ENCODE results near the gene TADA2A. TPM values are rescaled to one million over a fixed set of nuclear protein-coding genes. Genes with fewer than 3 reads are reported as not detected.
A peak's percentile ranks its signal among the peaks of the same experiment; 100 is the strongest.

Gene TADA2A, protein sequence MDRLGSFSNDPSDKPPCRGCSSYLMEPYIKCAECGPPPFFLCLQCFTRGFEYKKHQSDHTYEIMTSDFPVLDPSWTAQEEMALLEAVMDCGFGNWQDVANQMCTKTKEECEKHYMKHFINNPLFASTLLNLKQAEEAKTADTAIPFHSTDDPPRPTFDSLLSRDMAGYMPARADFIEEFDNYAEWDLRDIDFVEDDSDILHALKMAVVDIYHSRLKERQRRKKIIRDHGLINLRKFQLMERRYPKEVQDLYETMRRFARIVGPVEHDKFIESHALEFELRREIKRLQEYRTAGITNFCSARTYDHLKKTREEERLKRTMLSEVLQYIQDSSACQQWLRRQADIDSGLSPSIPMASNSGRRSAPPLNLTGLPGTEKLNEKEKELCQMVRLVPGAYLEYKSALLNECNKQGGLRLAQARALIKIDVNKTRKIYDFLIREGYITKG
- total RNA-seq (2014; rRNA removed; shearing (Covaris generic)): 23.0 and 27.5 TPM in 2 replicates
- polyA plus RNA-seq (2014; cell fraction: nucleus; rRNA removed): 18.6 and 25.2 TPM in 2 replicates

DNA sequence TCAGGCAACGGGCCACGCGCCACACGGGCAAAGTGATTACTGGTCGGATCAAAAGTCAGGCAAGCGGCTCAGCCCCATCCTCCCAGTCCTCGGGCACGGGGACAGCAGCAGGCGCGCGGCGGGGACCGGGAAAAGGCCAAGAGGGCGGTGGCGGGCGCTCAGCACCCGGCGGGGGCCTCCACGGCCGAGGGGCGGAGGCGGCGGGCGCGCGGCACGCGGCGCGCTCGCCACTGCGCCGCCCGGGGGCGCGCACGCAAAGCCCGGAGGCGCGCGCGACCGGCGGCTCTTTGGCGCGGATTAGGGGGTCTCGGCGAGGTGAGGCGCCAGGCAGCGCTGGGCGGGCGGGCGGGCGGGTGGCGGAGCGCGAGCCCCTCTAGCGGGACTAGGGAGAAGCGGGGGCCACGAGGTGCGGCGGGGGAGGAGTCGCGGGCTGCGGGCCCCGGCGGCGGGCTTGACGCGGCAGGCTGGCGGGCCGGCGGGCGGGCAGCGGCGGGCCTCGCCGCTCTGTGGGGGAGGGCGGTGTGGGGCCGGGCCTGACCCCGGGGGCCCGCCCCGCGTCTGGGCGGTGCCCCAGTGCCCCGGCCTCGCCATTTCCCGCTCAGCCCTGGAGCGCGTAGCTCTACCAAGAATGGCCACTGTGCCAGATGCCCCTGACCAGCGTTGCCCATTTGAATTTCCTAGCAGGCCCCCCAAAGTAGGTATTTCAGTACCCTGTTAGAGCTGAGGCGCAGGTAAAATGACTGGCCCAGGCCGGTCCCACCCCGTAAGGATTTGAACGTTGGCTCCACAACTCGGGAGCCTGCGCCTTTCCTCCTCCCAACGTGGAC is at the start of gene TADA2A, which contains the start of gene ACACA:
Gene TADA2A (plus strand): TSS at position 252 of the 827 bp plus-strand sequence. CDS start 4,480 bp downstream, outside the sequence.
Gene ACACA (minus strand): TSS at position 202 of the 827 bp plus-strand sequence. CDS start 537 bp downstream, outside the sequence.
- peak; percentile 81 for DNase-seq (ENCODE audit: extremely low read depth, low read depth)

DNA sequence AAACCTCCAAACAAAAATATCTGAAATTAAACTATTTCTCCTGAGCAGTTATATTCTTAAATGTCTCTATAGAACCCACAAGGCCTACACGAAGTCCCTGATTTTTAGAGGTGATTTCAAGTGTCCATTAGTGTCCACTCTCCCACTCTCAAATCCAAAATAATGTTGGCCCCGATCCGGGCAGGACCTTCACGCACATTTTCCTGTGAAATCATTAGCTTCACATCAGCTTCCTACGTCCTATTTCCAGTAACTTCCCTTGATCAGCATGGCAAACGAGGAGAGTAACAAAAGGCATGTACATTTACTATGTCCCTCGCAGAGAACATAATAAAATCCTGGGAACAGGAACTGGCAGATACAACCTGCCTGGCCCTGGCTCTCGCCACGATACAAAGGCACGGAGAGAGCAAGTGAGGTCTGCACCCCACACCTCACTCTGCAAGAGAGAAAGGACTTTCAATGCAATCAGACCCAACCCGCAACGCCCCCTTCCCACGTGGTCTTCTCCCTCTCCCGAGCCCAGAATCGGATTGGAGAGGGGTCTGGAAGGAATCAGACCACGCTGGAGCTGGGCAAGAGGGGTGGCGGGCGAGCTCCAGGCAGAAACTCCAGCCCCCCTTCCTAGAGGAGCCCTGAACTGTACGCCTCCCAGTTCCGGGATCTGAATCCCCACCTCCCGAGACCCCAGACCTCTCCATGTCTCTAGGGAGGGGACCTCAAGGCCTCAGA is 48.4 kb upstream of the TADA2A start:
- peak; percentile 25 for DNase-seq (ENCODE audit: extremely low read depth, low read depth)

DNA sequence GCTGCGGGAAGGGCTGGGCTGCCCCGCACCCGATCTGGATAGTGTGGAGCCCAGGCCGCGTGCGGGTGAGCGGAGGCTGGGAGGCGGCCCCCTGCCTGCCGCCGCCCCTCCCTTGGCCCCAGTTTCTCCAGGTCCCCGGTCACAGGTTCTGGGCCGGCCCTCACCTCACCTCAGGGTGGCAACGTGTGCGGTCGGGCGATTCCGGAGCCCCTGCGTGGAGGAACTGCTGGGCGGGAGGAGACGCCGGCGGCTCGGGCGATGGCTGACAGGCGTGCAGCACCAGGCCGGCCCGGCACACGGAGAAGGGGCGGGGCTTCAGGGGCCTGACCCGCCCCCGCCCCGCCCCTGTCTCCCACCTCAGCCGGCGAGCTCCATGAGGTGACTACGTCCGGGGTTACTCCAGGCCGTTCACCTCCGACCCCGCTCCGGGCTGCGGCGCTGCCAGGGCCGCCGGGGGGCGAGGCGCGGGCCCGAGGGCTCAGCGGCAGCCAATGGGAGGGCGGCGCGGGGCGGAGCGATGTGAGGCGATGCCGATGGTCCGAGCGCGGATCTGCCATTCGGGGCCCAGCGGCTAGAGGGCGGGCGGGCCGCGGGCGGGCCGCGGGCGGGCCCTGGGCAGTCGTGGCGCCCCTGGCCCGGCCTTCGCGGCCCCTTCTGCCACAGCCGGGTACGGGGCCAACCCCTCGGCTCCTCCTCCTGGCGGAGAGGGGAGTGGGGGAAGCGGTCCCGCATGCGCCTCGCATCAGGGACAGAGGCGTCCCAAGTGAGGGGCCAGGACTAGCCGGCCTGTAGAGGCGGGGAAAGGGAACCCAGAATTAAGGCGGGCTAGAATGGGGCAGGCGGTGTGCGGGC is 47.6 kb upstream of the TADA2A start:
- DNase-seq (ENCODE audit: extremely low read depth, low read depth): peak; percentile 96

DNA sequence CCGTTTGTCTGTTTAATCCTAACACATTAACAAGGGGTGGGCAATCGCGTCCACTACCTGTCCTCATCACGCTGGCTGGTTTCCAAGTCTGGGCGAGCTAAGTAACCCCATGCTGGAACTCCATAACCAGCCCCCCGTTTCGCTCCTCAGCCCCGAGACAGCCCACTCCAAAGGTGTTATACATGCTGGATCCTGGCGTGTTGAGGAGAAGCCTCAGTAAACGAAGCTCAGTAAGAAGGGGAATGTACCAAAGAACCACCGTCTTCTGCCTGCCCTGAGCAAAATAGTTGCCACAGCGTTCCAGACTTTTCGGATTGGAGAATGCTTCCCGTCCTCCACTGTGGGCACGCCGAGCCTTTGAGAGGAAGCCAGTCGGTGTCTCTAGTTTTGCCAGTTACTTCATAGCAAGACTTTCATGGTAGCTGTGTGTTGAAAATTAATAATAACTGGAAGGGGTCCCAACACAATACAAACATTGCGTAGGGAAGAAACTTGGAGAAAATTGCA is 47.0 kb upstream of the TADA2A start:
- DNase-seq (ENCODE audit: extremely low read depth, low read depth): no peak

DNA sequence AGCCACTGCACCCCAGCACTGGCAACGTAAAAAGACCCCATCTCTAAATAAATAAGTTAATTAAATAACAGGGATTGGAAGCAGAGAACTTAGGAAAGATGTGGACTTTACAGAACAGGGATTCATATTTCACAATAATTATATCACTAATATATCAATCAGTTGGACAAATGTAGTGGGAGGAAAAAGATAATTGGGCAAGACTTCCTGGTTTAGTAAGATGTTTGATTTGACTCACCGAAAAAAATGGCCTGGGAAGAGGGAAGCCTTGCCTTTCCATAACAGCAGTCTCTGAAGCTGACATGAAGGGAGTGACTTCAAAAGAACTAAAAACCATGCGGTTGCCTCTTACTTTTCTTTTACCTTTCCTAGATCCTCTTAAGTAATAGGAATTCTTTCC is 46.1 kb upstream of the TADA2A start:
- no peak for DNase-seq (ENCODE audit: extremely low read depth, low read depth)

DNA sequence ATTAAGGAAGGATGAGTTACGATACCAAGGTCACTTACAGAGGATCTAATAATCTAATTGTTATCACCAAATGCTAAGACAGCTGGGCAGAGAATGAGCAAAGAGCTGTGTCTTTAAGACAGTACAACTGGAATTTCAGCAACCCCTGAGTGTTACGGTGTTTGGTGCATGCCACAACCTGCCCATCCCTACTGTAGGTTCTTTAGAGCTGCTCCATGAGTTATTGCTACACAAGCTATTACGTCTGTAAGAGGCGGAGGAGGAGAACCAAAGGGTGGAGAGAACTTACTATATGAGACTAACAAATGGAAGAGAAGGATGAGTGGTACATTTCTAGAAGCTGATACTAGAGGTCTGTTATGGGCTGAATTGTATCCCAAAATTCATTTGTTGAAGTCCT is 45.1 kb upstream of the TADA2A start:
- no peak for DNase-seq (ENCODE audit: extremely low read depth, low read depth)

DNA sequence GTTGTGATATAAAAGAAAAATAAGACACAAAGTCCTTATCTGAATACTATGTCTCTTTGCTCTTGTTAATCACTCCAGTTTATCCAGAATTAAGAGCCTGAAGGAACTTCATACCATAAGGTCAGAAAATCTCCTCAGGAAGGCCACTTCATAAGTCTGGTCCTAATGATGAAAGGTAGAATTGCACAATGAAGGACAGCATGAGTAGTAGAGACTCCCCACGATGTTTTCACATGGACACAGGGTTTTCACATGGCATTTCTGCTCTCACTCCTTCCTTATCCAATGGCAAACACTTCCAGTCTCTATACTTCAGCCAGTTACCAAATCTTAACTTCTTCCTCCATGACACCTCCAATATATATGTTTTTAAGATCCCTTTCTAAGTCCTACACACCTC is 41.1 kb upstream of the TADA2A start:
- DNase-seq (ENCODE audit: extremely low read depth, low read depth): no peak

DNA sequence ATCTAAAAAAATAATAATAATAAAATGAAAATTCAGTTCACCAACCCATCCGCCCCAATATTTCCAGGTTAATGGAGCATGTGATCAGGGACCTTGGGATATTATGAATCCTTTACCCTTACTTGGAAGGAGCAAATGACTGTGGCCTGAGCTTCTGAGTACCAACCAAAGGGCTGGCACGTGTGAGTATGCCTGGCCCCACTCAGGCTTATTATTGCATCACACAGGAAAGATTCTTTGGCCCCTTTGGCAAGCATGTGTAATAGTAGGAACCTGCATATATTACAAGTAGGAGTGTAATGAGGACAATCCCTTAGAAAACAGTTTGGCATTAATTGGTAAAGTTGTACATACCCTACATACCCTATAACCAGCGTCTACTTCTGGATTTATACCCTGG is 38.1 kb upstream of the TADA2A start:
- no peak for DNase-seq (ENCODE audit: extremely low read depth, low read depth)

DNA sequence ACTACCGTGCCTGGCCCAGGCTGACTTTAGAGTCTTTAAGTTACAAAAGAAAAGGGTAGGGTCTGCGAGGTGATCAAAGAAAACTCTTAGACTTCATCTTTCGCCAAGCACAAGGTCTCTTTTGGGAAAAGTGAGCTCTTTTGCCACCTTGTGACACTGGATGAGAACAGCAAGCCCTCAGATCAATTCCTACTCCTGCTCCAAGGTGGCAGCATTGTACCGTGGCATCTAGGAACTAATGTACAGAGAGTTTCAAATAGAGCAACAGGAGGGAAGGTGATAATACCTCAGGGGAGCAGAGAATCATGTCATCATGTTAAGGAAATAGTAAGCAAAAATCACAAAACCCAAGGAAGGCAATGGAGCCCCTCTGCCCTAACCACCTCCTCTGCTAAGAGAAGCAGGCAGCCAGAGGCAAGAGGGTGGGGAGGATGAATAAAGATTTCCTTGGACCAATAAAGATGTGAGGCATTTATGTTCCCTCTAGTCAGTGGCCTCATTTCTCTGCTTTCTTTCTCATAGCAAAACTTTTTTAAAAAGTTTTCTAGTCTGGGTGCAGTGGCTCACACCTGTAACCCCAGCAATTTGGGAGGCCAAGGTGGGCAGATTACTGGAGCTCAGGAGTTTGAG is 33.0 kb upstream of the TADA2A start:
- DNase-seq (ENCODE audit: extremely low read depth, low read depth): peak; percentile 87

DNA sequence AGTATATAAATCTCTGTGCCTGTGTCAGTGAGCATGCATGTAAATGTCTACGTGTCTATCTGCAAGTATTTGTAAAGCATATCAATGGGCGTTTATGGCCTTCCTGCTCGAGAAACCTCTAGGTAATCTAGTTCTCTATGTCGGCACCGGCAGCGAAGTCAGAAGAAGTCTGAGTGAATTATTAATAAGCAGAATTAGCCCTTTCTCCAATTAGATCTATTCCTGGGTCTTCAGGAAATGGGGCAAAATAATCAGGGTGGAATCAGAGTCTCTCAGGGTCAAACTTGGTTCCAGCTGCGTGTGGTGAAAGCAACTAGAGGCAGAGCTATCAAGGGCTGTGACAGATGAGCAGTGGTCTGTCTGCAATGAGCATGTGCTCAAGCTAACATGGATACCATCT is 31.0 kb upstream of the TADA2A start, which contains the start of gene C17orf78:
Gene C17orf78 (plus strand): TSS at position 280 of the 400 bp plus-strand sequence. CDS start 108 bp downstream, at position 388.
- no peak for DNase-seq (ENCODE audit: extremely low read depth, low read depth)

DNA sequence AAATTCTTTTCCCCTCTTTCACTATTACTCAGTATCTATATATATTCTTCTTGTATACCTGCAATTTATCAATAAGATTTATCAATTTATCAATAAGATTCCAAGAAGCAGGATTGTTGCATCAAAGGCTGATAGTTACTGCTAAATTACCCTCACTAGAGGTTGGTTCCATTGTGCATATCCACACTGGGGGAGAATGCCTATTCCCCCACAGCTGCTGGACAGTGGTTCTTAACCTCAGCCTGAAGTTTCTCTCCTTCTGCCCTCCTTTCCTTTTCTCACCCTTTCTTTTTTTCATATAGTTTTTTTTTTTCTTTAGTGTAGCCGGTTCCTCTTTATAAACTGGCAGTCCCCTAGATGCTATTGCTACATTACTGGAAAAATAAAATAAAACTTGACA is 24.6 kb upstream of the TADA2A start:
- DNase-seq (ENCODE audit: extremely low read depth, low read depth): no peak

DNA sequence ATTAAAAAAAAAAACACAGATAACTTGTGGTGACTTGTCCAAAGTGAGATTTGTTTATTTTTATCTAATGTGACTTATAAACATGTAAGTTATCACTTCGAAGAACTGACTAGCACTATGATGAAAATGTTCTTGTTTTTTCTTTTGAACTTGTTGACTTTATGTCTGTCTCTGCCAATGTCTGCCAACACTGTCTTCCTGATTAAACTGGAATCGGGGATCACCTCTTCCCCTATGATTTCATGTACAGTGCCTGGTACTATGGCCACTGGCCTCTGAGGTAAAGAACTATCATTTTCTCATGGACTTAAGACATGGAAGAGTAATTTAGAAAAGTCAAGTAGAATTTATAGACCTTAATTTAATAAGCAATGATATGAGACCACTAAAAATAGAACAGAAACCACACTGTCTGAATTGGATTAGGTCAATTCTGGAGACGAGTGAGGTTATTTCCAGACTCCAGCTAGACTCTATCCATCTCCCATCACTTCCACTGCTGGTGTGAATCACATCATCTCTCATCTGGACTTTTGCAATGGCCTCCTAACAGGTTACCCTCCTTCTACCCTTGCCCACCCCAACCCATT is 22.0 kb upstream of the TADA2A start:
- no peak for DNase-seq (ENCODE audit: extremely low read depth, low read depth)

DNA sequence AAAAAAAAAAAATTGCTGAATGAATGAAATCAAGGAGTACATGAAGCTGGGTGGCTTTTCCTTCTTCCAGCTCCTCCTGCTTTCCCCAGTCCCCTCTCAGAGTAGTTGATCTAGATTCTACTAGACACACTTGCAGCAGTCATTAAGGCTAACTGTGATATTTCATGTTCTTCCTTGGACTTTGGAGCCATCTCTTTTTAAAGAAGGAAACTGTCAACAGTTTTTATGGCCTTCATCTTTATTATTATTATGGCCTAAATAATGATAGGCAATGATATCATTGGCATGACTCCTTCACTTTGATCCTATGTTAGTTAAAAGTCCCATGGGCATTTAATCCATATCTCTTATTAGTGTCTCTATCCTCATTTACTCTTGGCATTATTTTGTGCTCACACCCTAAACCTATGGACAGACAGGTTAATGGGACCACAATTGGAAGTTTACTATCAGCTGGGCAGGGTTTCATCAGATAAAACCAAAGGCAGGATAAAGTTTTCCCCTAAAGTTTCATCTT is 21.2 kb upstream of the TADA2A start:
- no peak for DNase-seq (ENCODE audit: extremely low read depth, low read depth)

DNA sequence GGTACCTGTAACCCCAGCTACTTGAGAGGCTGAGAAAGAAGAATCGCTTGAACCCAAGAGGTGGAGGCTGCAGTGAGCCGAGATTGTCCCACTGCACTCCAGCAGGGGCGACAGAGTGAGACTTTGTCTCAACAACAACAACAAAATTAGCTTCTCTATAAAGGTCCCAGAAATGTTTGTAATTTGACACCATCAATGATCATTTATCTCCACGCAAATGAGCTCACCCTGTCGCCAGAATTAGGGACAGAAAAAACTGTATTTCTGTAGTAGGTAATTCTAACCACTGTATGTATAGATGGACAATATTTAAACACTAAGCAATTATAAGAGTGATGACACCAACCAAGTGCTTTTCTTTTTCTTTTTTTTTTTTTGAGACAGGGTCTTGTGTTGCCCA is 20.2 kb upstream of the TADA2A start:
- DNase-seq (ENCODE audit: extremely low read depth, low read depth): no peak

DNA sequence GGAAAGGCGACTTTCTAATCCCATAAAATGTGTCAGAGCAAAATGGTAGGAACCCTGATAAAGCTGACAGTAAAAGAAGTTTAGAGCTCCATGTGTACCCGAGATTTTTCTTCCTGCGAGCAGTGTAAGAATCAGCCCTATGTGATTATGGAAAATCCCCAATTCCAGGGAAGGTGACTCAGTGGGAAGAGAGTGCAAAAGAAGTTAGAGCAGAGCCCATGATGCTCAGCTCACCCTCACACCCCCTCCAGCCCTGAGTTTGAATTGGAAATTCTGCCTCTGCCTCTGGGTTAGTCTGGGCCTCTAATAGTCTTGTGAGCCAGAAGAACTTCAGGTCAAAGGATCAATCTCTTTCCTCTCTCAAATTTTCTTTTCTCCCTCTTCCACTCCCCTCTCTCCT is 18.4 kb upstream of the TADA2A start:
- no peak for DNase-seq (ENCODE audit: extremely low read depth, low read depth)

DNA sequence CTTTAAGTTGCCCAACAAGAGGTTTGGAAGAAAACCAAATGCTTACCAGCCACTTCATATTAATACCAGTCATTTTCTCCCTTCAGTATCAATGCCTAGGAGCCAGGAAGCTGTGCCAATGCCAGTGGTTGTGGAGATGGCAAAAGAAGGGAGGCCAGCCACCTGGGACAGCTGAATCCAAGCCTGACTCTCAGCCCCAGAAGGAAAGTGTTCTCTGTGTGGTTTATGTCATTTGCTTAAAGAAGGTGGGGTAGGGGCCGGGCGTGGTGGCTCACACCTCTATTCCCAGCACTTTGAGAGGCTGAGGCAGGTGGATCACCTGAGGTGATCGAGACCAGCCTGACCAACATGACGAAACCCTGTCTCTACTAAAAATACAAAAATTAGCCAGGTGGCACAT is 17.5 kb upstream of the TADA2A start:
- no peak for DNase-seq (ENCODE audit: extremely low read depth, low read depth)

DNA sequence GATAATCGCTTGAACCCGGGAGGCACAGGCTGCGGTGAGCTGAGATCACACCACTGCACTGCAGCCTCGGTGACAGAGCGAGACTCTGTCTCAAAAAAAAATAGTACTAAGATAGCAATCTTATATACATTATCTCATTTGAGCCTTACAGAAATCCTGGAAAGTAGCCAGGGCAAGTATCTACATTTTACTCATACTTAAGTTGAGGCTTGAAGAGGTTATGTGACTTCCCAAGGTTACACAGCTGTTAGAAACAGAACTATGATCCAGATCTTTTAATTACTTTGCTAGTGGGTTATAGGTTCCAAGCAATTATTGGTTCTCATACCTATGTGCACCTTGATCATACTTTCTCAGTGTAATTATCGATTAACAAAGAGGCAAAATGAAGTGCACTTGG is 15.5 kb upstream of the TADA2A start:
- DNase-seq (ENCODE audit: extremely low read depth, low read depth): no peak

DNA sequence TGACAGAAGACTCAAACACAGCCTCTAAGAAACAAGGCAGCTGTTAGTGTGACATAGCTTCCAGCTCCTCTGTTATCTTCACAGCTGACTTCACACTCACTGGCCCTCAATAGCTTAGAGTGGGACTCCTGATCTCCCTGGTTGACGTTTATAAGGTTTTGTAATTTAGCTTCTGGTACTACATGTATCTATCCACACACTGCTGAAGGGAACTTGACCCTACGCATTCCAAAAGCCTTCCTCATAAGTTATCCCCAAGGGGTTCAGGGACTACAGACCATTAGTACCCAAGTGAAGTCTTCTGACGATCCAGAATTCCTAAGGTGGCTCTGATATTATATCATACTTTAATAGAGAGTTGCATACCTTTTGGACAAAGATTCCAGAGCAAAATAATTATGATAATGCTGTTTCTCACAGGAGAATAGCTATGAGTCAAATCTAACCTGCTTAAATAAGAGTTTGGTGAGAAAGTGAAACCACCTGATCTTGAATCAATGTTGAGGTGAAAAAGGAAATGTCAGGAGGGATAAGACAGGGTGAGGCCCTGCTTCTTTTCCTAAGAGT is 14.6 kb upstream of the TADA2A start:
- DNase-seq (ENCODE audit: extremely low read depth, low read depth): no peak
